Measurements from ENCODE around the gene GABRR1. TPM values are rescaled to one million over a fixed set of nuclear protein-coding genes. Genes with fewer than 3 reads are reported as not detected.
"Not testable (repeated sequence)": the region's sequence is repeated elsewhere in the genome, so short reads cannot be mapped to it uniquely, and the experiment has no call there.

The GABRR1 gene
- total RNA-seq, 2 donors from 2014 or later, result 0.24 TPM; not detected in 1

- Histone ChIP-seq H3K9me3 (no peaks in the 10 kb centered on the region), H3K4me3 (no peak overlapping the region), H3K27me3 (no peaks in the 10 kb centered on the region), H3K27ac (no peak overlapping the region), H3K36me3 (no peaks in the 10 kb centered on the region), H3K4me1 (no peaks in the 10 kb centered on the region)
- no peak for TF ChIP-seq CTCF (IDR thresholded peaks at IDR 0.05)
- no peak for DNase-seq (ENCODE audit: low spot score)
Measured at GRCh38 chr6:89134723-89135122, 82.4 kb downstream of the GABRR1 start.

DNA sequence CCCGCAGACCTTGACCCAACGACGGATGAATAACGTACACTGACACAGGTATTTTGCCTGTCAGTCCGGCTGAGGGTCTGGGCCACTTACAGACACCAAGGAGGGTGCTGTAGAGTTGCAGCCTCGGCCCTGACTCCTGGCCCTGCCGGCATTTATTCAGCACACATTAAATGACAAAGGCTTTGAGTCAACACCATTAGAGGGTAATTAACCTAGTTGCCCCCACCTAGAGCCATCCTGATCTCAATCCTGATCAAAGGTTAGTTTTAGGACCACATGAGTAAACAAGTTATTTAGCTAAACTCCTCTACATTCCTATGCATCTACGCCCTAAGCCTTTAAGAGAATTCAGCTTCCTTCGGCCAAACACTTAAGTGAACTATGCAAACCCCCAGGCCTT is 83.2 kb downstream of the GABRR1 start:
- DNase-seq (ENCODE audit: low spot score), result no peak
- H3K27me3 ChIP-seq, result no peaks in the 10 kb centered on the region
- no peaks in the 10 kb centered on the region for H3K36me3 ChIP-seq
- TF ChIP-seq CTCF (IDR thresholded peaks at IDR 0.05), result no peak
- H3K27ac ChIP-seq, result no peak overlapping the region
- H3K4me3 ChIP-seq, result no peak overlapping the region
- H3K4me1 ChIP-seq, result no peaks in the 10 kb centered on the region
- no peaks in the 10 kb centered on the region for H3K9me3 ChIP-seq

GRCh38 chr6:89132057-89132456 is 85.1 kb downstream of the GABRR1 start:
- no peak for TF ChIP-seq CTCF (IDR thresholded peaks at IDR 0.05)
- no peak overlapping the region for H3K4me3 ChIP-seq
- no peaks in the 10 kb centered on the region for H3K27me3 ChIP-seq
- no peaks in the 10 kb centered on the region for H3K36me3 ChIP-seq
- no peaks in the 10 kb centered on the region for H3K9me3 ChIP-seq
- no peaks in the 10 kb centered on the region for H3K4me1 ChIP-seq
- H3K27ac ChIP-seq, result no peak overlapping the region
- DNase-seq (ENCODE audit: low spot score), result no peak

- no peak for DNase-seq (ENCODE audit: low spot score)
- no peak overlapping the region for H3K27ac ChIP-seq
- no peaks in the 10 kb centered on the region for H3K27me3 ChIP-seq
- no peaks in the 10 kb centered on the region for H3K36me3 ChIP-seq
- TF ChIP-seq CTCF (IDR thresholded peaks at IDR 0.05), result no peak
- H3K9me3 ChIP-seq, result no peaks in the 10 kb centered on the region
- no peak overlapping the region for H3K4me3 ChIP-seq
- no peaks in the 10 kb centered on the region for H3K4me1 ChIP-seq
Measured at GRCh38 chr6:89131599-89131998, 85.6 kb downstream of the GABRR1 start.

- H3K36me3 ChIP-seq, result not testable (repeated sequence)
Measured at GRCh38 chr6:89128256-89128671, 88.9 kb downstream of the GABRR1 start.

More at GRCh38 chr6:89128256-89128671, 88.9 kb downstream of the GABRR1 start:
- H3K4me1 ChIP-seq; H3K4me3 ChIP-seq; H3K9me3 ChIP-seq; DNase-seq (ENCODE audit: low spot score); H3K27me3 ChIP-seq; H3K27ac ChIP-seq: not testable (repeated sequence)

Other genes with a start within 250 kb of the GABRR1 start
- 100 to 1,000 TPM; 180 to 201 TPM for gene PNRC1, start 136.6 kb downstream of the GABRR1 start, total RNA-seq
- gene SRSF12, start 99.3 kb downstream of the GABRR1 start, total RNA-seq, result under 1 TPM in 1 of 2 donors, not detected in 1; 0.75 TPM
- 10 to 100 TPM; 13.3 to 15.5 TPM for gene PM20D2, start 71.3 kb downstream of the GABRR1 start, total RNA-seq
- under 1 TPM; 0.33 to 0.35 TPM for gene GABRR2, start 97.9 kb upstream of the GABRR1 start, total RNA-seq
- gene UBE2J1, start 135.4 kb upstream of the GABRR1 start, total RNA-seq, result 10 to 100 TPM; 13.8 to 15.6 TPM
- gene RRAGD, start 194.9 kb upstream of the GABRR1 start, total RNA-seq, result 10 to 100 TPM; 56.4 to 98.0 TPM
- gene ANKRD6, start 215.8 kb upstream of the GABRR1 start, total RNA-seq, result 10 to 100 TPM in 1 of 2 donors, 1 to 10 TPM in 1; 9.2 to 12.3 TPM